Stimulated activated memory B cell treated with anti-CD40 and anti-IgM and Interleukin-4, amounts not matched to agents 10 μg/mL and 1 μg/mL and 100 μg/mL, for 72 hours (primary cell): ENCODE measurements around the gene RYR3.
"Not testable (repeated sequence)": the region's sequence is repeated elsewhere in the genome, so short reads cannot be mapped to it uniquely, and the experiment has no call there.

Experiments used
- ATAC-seq: fragments of 150-1000 bp; cut with Tn5 transposase; 2 replicates; pipeline ENCODE4 v1.10.0; 2021
- H3K27ac Mint-ChIP-seq: one replicate; pipeline ENCODE4 v1.8.0; 2022; ENCODE audit warnings: mild to moderate bottlenecking, mixed read lengths
- H3K27me3 Mint-ChIP-seq: one replicate; pipeline ENCODE4 v1.8.0; 2022; ENCODE audit warnings: mixed read lengths
- H3K36me3 Mint-ChIP-seq: one replicate; pipeline ENCODE4 v1.8.0; 2022; ENCODE audit warnings: mixed read lengths
- H3K4me1 Mint-ChIP-seq: one replicate; pipeline ENCODE4 v1.8.0; 2022; ENCODE audit warnings: mixed read lengths
- H3K4me3 Mint-ChIP-seq: one replicate; pipeline ENCODE4 v1.8.0; 2022; ENCODE audit warnings: mild to moderate bottlenecking, moderate library complexity, mixed read lengths
- H3K9me3 Mint-ChIP-seq: one replicate; pipeline ENCODE4 v1.8.0; 2022; ENCODE audit warnings: mixed read lengths

Gene RYR3

DNA sequence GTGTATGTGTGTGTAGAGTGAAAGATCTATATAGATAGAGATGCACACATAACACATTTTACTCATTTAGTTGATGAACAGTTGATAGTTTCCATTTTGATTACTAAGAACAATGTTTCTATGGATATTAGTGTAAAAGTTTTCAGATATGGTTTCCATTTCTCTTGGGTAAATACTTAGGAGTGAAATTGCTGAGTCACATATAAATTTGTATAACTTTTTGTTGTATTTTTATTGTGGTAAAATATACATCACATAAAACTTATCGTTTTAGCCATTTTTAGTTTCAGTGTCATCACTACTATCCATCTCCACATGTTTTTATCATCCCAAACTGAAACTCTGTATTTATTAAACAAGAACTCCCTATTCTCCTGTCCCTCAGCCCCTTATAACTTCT lies 258.3 kb downstream of the RYR3 start:
- Mint-ChIP-seq H3K4me1 (no peaks in the 10 kb centered on the region), H3K4me3 (no peak overlapping the region), H3K36me3 (no peaks in the 10 kb centered on the region), H3K9me3 (peaks cover 3% of the 10 kb centered on the region), H3K27ac (no peak overlapping the region), H3K27me3 (no peaks in the 10 kb centered on the region)
- no peak for ATAC-seq

DNA sequence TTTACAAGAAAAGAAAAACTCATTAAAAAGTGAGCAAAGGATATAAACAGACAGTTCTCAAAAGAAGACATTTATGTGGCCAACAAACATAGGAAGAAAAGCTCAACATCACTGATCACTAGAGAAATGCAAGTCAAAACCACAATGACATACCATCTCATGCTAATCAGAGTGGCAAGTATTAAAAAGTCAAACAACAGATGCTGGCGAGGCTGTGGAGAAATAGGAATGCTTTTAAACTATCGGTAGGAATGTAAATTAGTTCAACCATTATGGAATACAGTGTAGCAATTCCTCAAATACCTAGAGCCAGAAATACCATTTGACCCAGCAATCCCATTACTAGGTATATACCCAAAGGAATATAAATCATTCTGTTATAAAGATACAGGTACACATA lies 267.1 kb downstream of the RYR3 start:
- H3K4me1 Mint-ChIP-seq = not testable (repeated sequence)

DNA sequence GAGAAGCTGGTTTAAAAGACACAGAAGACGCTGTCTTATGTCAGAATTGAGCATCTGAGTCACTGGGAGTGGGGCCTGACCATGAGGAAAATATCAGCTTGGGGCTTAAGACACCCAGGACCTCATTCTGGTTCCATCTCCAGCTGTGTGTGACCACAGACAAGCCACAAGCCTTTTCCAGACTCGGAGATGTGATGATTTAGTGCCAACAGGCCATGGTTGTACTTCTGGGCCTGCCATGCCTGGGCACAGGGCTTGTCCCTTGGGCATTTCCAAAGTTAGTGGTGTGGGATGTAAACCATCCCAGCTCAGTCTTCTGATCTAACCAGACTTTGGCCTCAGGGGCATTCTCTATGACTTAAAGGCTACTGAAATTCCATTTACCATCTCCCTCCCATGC lies 269.8 kb downstream of the RYR3 start:
- Mint-ChIP-seq H3K9me3 (peaks cover 6% of the 10 kb centered on the region), H3K27me3 (no peaks in the 10 kb centered on the region)
- no peak for ATAC-seq

More for the DNA sequence above, 267.1 kb downstream of the RYR3 start:
- H3K9me3 Mint-ChIP-seq, H3K27me3 Mint-ChIP-seq, ATAC-seq, H3K4me3 Mint-ChIP-seq, H3K36me3 Mint-ChIP-seq, H3K27ac Mint-ChIP-seq: not testable (repeated sequence)

DNA sequence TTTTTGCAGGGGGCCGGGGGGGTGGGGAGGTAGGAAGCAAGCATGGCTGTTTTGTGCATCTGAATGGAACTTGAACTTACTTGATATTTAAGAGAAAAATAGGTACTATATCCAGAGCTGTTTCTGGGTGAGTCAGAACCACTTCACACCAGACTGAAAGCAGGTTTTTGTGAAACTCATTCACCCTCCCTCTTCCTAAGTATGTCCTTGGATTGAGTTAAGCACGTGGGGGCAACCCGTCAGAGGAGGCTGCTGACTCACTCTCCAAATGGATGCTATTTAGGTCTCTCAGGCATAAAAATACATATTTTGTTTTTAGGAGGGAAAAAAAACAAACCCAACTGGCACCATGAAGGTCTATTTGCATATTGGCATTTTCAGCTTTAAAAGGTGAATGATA lies 270.3 kb downstream of the RYR3 start:
- H3K36me3 Mint-ChIP-seq = no peaks in the 10 kb centered on the region

More for the DNA sequence above, 269.8 kb downstream of the RYR3 start:
- H3K27ac Mint-ChIP-seq = no peak overlapping the region
- H3K36me3 Mint-ChIP-seq = no peaks in the 10 kb centered on the region
- H3K4me1 Mint-ChIP-seq = no peaks in the 10 kb centered on the region
- no peak overlapping the region for H3K4me3 Mint-ChIP-seq

DNA sequence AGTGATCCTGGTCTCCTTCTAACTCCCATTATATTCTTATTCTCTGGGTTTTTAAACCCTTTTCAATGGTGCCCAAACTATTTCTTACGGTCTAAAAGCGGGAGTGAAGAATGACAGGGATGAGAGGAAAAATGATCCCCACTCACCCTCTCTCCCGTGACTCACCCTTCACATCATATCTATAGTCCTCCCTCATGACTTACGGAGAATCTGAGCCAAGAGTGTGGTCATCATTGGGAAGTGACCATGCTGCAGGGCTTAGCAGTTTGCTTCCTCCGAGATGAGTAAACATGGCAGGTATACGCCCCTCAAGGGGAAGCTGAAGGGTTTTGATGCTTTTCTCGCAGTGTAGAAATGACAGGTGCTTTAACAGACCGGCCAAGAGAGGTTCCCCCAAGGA lies 274.0 kb downstream of the RYR3 start:
- Mint-ChIP-seq H3K4me3 (no peak overlapping the region), H3K4me1 (no peaks in the 10 kb centered on the region), H3K27ac (no peak overlapping the region), H3K9me3 (no peaks in the 10 kb centered on the region), H3K27me3 (no peaks in the 10 kb centered on the region), H3K36me3 (no peaks in the 10 kb centered on the region)
- ATAC-seq = no peak

More for the DNA sequence above, 270.3 kb downstream of the RYR3 start:
- Mint-ChIP-seq H3K9me3 (peaks cover 6% of the 10 kb centered on the region), H3K4me3 (no peak overlapping the region), H3K27ac (no peak overlapping the region), H3K27me3 (no peaks in the 10 kb centered on the region), H3K4me1 (no peaks in the 10 kb centered on the region)
- ATAC-seq = no peak

- Mint-ChIP-seq H3K4me3 (no peak overlapping the region), H3K36me3 (no peaks in the 10 kb centered on the region), H3K9me3 (no peaks in the 10 kb centered on the region), H3K27ac (no peak overlapping the region), H3K27me3 (no peaks in the 10 kb centered on the region), H3K4me1 (no peaks in the 10 kb centered on the region)
- no peak for ATAC-seq
Observed at GRCh38 chr15:33586786-33587697, 276.3 kb downstream of the RYR3 start.

DNA sequence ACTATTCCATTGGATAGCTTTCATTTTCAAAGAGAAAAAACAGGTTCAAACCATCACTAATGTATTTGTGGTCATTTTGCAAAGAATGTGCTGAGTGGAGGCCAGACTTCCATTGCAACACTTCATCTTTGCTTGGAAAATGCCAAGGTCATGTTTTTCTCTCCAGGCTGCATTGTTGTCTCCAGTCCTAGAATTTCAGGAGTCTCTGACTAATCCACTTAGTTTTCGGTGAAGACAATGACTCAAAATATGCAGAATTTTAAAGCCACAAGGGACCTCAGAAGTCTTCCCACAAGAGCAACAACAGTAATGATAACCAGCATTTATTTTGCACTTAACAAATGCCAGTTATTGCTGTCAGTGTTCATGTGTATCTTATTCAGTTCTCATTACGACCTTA lies 277.0 kb downstream of the RYR3 start:
- no peaks in the 10 kb centered on the region for H3K4me1 Mint-ChIP-seq

DNA sequence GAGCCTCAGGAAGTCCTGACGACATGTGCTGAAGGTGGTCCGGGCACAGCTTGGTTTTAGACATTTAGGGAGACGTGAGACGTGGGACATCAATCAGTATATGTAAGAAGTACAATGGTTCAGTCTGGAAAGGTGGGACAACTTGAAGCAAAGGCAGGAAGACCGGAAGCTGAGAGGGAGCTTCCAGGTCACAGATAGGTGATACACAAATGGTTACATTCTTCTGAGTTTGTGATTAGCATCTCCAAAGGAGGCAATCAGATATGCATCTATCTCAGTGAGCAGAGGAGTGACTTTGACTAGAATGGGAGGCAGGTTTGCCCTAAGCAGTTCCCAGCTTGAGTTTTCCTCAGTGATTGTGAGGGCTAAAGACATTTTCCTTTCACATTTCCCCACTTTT lies 282.1 kb downstream of the RYR3 start:
- no peaks in the 10 kb centered on the region for H3K4me1 Mint-ChIP-seq
- H3K36me3 Mint-ChIP-seq = no peaks in the 10 kb centered on the region
- H3K9me3 Mint-ChIP-seq = no peaks in the 10 kb centered on the region
- no peak overlapping the region for H3K27ac Mint-ChIP-seq
- ATAC-seq = no peak
- H3K27me3 Mint-ChIP-seq = no peaks in the 10 kb centered on the region
- no peak overlapping the region for H3K4me3 Mint-ChIP-seq

More for the DNA sequence above, 277.0 kb downstream of the RYR3 start:
- no peaks in the 10 kb centered on the region for H3K36me3 Mint-ChIP-seq
- no peaks in the 10 kb centered on the region for H3K27me3 Mint-ChIP-seq
- ATAC-seq = no peak
- no peaks in the 10 kb centered on the region for H3K9me3 Mint-ChIP-seq
- H3K27ac Mint-ChIP-seq = no peak overlapping the region
- no peak overlapping the region for H3K4me3 Mint-ChIP-seq

DNA sequence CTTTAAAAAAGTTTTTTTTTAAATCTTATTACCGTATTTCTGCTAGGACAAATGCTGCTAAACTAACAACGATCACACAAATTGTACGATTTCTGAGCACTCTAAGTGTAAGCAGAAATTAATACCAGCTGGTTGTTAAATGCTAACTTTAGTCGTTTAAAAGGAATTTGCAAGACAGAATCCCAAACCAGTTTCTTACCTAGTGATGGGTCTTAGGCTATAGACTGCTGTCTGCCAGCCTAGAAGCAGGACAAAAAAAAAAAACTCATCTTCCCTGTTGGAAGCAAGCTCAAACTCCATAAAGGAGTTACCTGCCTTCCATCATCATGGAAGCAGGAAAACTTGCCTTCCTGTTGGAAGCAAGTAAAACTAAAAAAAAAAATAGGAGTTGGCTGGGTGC lies 287.6 kb downstream of the RYR3 start:
- not testable (repeated sequence) for ATAC-seq, H3K27ac Mint-ChIP-seq, H3K4me1 Mint-ChIP-seq, H3K9me3 Mint-ChIP-seq, H3K27me3 Mint-ChIP-seq, H3K36me3 Mint-ChIP-seq, H3K4me3 Mint-ChIP-seq

DNA sequence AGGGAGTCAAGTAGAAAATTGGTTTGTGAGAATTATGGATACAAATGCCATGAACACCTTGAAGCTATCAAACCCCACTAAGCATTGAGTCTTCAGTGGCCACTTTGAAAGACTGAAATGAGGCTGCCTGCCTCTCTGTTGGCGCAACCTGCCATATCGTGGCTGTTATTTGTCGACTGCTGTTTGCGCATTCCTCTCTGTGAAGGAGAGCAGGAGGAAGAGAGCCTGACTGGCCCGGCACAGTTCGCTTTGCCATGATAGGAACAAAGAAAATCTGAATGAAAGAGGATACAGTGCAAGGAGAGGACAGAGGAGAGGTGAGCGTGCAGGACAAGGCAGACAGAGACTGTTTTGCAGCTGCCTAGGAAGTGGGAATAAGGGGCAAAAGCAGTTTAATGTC lies 289.4 kb downstream of the RYR3 start:
- Mint-ChIP-seq H3K27ac (no peak overlapping the region), H3K36me3 (no peaks in the 10 kb centered on the region), H3K4me1 (no peaks in the 10 kb centered on the region), H3K9me3 (no peaks in the 10 kb centered on the region), H3K4me3 (no peak overlapping the region), H3K27me3 (no peaks in the 10 kb centered on the region)
- ATAC-seq = no peak

GRCh38 chr15:33601461-33601860 lies 290.7 kb downstream of the RYR3 start:
- no peak for ATAC-seq
- H3K36me3 Mint-ChIP-seq = no peaks in the 10 kb centered on the region
- no peaks in the 10 kb centered on the region for H3K4me1 Mint-ChIP-seq
- no peak overlapping the region for H3K27ac Mint-ChIP-seq
- H3K9me3 Mint-ChIP-seq = no peaks in the 10 kb centered on the region
- H3K27me3 Mint-ChIP-seq = no peaks in the 10 kb centered on the region
- H3K4me3 Mint-ChIP-seq = no peak overlapping the region

GRCh38 chr15:33608714-33609113 lies 297.9 kb downstream of the RYR3 start:
- H3K27ac Mint-ChIP-seq = no peak overlapping the region

DNA sequence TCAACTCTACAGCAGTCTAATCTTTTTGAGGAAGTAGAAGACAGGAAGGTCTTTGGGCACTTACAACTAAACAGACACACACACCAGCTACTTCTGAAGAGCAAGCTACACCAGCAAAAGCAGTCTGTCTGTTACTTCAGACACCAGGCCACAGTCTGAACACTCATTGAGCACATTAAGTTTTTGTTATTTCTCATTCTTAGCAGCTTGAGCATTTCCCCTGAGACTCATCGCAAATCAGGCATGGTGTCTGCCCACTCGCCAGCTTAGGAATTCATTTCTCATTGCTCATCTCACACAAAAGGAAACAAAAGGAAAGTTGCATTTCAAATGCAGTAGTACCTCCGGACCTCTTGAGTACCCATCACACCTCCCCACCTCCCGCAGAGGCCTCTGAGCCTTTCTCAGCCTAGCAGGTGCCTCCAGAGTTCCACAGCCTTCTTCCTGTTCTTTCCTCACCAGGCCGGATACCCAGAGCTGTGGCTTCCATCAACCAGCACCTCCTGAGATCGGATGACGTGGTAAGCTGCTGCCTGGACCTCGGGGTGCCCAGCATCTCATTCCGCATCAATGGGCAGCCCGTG lies 302.0 kb downstream of the RYR3 start:
- peaks cover 9% of the 10 kb centered on the region for H3K27me3 Mint-ChIP-seq
- ATAC-seq = no peak
- no peaks in the 10 kb centered on the region for H3K4me1 Mint-ChIP-seq
- H3K4me3 Mint-ChIP-seq = no peak overlapping the region
- no peaks in the 10 kb centered on the region for H3K36me3 Mint-ChIP-seq
- no peak overlapping the region for H3K27ac Mint-ChIP-seq
- H3K9me3 Mint-ChIP-seq = peaks cover 4% of the 10 kb centered on the region

More at GRCh38 chr15:33608714-33609113, 297.9 kb downstream of the RYR3 start:
- Mint-ChIP-seq H3K36me3 (no peaks in the 10 kb centered on the region), H3K9me3 (peaks cover 4% of the 10 kb centered on the region), H3K27me3 (peaks cover 9% of the 10 kb centered on the region), H3K4me1 (no peaks in the 10 kb centered on the region), H3K4me3 (no peak overlapping the region)
- ATAC-seq = no peak

GRCh38 chr15:33616475-33616874 lies 305.7 kb downstream of the RYR3 start:
- Mint-ChIP-seq H3K36me3 (no peaks in the 10 kb centered on the region), H3K9me3 (no peaks in the 10 kb centered on the region), H3K4me1 (no peaks in the 10 kb centered on the region), H3K27me3 (no peaks in the 10 kb centered on the region), H3K4me3 (no peak overlapping the region), H3K27ac (no peak overlapping the region)
- ATAC-seq = no peak

DNA sequence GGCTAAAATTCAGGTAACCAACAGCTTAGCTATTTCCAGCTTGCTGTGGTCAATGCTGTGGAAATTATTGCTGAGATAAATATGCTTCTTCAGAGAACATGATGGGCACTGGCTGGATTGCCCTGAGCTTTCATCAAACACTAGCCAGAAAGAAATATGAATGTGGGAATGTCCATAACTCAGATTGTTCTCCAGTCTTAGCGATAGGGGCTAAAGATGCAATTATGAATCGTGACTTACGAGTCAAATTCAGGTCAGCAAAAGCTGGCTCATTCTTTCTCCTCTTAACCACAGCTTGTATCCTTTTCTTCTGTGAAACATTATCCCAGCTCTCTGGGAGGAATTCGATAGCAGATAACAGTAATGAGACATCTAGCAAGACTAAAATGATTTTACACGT lies 307.6 kb downstream of the RYR3 start:
- Mint-ChIP-seq H3K36me3 (no peaks in the 10 kb centered on the region), H3K4me1 (no peaks in the 10 kb centered on the region), H3K4me3 (no peak overlapping the region), H3K27ac (no peak overlapping the region), H3K27me3 (no peaks in the 10 kb centered on the region), H3K9me3 (no peaks in the 10 kb centered on the region)
- no peak for ATAC-seq

- Mint-ChIP-seq H3K36me3 (no peaks in the 10 kb centered on the region), H3K4me1 (no peaks in the 10 kb centered on the region), H3K4me3 (no peak overlapping the region), H3K27ac (no peak overlapping the region), H3K27me3 (peaks cover 8% of the 10 kb centered on the region), H3K9me3 (no peaks in the 10 kb centered on the region)
- ATAC-seq = no peak
Observed at GRCh38 chr15:33621141-33621540, 310.4 kb downstream of the RYR3 start.
